GM19324 (cell line): ENCODE results near the gene YTHDF1.

Source experiments
- ATAC-seq: cut with Tn5 transposase; IDR thresholded peaks from one replicate; pipeline ENCODE4 v1.9.1; 2021; ENCODE audit warnings: mild to moderate bottlenecking, moderate library complexity; ENCODE audit not compliant: unreplicated experiment, low FRiP score

YTHDF1 gene

DNA sequence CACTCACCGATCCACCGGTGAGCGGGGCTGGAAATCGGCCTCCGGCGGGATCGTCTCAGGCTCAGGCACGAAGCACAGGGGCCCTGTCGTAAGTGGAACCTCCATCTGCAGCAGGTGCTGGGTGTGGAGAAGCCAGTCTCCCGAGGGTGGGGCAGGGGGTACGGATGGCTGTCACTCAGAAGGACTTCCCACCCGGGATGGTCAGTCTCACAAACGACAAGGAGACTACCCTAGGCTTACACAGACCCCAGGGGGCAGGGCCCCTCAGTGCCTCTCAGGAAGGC, 27.8 kb downstream of the YTHDF1 start:
- ATAC-seq = no peak

DNA sequence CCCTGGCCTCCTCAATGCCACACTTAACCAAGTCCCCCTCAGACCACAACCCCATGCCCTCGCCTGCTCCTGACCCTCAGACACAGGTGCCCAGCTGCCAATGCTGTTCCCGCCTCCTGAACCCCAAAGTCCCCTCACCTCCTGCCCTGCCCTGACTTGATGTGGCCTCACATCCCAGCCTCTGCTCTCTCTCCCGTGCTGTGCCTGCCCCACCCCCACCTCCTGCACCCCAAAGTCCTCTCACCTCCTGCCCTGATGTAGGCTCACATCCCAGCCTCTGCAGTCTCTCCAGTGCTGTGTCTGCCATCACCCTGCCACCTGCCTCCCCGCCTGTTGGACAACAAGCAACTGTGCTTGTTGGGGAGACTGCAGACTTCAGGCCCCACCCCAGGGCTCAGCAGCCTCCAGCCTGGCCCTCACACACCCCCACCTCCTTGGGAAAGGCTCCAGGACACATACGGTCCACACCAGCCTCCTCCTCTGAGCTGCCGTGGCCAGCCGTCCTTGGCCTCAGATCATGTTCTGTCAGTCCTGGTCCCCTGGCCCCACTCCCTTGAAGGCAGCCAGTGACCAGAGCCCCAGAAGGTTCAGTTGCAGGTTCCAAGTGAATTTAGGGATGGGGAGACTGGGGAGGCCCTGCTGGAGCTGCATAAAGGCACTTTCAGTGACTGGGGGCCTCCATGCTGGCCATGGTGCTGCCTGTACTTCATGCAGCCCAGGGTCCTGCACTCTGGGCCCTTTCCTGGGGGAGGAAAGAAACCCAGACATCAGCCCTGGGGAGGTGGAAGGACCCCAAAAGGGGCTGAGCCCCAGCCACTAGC, 28.4 kb downstream of the YTHDF1 start:
- ATAC-seq = no peak

DNA sequence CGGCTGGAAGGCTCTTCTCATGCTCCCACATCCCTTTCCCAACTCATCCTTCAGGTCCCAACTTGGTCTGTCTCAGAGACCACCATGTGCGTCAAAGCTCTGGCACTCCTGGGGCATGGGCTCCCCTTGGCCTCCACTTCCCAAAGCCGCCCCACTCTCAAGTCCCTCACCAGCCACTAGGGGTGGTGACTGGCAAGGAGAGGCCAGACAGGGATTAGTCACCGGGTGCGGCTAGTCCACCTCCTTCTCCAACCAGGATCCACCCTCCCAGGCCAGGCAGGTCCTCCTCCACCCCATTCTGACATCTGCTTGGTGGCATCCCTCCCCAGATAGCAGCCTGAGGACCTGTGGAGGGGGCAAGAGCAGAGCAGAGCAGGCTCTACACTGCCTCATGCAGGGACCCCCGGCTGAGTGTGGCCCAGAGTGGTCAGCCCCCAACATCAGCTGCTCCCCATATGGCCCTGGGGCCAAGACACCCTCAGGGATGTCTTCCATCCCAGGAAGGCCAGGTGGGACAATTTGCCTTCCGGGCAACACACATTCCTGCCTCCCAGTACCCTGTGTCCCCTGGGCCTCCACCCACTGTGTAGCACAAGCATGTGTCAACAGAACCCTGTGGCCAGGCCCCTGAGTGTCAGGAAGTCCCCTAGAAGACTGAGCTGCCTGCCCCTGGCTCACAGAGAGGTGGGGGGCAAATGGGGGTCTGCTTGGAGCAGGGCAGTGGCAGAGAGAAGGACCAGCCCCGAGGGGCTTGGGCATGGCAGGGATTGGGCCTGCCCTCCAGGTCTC, 29.2 kb downstream of the YTHDF1 start:
- no peak for ATAC-seq

DNA sequence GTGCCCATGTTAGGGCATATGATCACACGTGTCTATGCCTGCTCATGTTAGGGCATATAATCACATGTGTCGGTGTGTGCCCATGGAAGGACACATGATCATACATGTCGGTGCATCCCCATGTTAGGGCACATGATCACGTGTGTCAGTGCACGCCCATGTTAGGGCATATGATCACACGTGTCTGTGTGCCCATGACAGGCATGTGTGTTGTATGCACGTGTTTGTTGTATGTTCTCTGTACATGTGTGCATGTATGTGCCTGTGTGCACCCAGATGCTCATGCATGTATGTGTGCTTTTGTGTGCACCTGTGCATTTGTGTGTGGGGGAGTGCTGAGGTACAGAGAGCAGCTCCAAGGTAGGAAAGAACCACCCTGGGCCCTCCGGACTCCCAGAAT, 29.8 kb downstream of the YTHDF1 start:
- ATAC-seq = no peak

DNA sequence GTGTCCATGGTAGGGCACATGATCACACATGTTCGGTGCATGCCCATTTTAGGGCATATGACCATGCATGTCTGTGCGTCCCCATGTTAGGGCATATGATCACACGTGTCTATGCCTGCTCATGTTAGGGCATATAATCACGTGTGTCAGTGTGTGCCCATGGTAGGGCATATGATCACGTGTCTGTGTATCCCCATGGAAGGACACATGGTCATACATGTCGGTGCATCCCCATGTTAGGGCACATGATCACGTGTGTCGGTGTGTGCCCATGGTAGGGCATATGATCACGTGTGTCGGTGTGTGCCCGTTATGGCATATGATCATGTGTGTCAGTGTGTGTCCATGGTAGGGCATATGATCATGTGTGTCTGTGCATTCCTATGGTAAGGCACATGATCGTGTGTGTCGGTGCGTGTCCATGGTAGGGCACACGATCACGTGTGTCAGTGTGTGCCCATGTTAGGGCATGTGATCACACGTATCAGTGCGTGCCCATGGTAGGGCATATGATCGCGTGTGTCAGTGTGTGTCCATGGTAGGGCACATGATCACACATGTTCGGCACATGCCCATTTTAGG, 30.6 kb downstream of the YTHDF1 start:
- ATAC-seq = no peak

DNA sequence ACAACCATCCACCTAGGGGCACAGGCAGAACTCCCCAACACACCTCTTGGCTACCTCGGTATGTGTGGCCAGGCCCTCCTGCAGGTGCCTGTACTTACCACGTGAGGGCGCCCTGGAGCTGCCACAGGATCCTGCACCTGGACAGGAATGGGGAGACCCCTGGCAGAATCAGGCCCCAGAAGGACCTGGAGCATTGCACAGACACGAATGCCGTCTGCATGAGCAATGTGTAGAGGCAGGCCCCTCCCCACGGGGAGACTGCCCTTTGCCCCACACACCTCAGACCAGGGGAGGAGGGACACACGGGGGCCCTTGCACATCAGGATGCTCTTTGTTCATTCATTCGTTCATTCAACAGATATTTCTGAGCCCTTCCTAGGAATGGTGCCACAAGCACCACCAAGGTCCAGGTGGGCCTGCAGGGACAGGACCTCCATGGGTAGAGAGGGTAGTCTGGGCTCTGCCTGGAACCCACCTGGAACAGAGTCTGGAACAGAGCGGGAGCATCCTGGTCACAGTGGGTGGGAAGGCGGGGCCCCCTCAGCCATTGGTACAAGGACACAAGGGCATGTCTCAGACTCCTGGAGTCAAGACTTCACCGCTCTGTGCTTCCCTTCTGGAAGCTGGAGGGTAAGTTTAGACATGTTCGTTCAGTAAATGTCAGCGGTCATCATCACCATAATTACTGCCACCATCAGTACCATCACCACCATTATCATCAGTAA, 32.3 kb downstream of the YTHDF1 start:
- no peak for ATAC-seq

DNA sequence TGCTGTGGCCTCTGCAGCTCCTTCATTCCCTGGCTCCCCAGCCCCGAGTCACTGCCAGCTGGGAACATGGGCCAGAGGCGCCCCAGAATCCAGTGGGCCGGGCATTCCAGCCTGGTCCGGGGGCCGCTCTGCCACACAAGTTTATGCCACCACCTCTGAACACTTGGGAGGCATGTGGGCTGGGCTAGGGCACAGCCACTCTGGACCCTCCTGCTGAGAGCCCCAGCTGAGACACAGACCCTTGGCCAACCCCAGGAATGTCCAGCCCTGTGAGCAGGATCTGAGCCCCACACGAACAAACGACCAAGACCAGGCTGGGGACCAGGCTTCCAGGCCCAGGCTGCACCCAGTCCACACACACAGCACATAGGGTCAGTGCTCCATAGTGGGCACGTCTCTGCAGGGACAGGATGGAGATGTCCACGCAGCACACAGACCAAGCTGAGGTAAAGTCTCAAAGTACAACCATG, 33.0 kb downstream of the YTHDF1 start:
- ATAC-seq = no peak

DNA sequence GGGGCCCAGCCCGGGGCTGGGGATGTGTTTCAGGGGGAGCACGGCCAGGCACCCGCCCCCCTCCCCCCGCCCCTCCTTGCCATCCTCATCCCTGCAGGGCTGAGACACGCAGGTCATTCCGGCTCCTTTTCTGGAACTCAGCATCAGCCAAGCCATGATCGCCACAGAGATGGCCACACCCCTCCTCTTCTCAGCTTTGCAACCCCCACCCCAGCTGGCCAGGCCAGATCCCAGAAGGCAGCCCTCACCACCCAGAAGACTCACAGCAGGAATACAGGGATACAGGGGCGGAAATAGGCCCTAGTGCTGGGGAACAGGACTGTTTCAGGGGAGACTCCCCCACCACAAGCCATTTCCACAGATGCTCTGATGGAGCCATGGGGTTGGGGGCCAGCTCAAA, 33.5 kb downstream of the YTHDF1 start:
- ATAC-seq = no peak

DNA sequence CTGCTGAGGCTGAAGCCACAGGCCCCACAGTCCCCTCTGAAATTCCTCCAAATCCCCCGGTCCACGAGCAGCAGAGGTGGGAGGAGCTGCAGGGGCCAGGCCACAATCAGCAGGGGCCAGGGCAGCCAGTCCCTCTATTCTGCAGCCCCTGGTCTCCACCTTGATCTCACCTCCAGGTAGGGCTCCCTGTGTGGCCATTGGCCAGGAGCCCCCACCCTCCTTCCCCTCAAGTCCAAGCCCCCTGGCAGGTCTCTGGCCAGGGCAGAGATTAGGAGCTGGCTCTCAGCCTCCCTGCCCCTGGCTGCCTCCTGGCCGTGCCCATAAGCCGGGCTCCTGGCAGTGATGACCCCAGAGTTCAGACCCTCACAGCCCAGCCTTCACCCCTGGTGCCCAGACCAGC, 34.7 kb downstream of the YTHDF1 start:
- no peak for ATAC-seq

DNA sequence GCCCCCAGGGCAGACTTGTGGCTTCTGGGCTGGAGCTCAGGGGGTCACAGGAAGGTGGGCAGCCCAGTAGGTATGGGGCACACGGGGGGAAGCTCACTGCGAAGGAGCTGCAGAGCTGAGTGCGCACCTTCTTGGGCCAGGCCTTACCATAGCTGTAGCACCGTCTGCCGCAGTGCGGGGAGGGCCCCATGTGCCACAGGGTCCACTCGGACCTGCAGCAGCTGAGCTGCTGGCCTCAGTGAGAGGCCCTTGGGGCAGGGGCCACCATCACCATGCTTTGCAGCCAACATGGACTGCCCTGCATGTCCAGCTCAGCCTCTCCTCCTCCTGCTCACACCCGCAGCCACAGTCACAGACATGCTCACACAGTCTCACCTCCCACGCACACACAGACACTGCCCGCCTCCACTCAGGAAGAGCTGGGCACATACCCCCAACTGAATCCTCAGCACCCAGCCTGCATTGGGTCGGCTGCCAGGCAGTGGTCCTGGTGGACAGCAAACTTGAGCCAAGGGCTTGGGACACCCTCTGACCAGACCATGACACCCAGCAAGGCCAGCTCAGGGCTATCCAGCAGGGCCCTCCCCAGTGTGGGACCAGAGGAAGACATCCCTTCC, 35.3 kb downstream of the YTHDF1 start:
- no peak for ATAC-seq

DNA sequence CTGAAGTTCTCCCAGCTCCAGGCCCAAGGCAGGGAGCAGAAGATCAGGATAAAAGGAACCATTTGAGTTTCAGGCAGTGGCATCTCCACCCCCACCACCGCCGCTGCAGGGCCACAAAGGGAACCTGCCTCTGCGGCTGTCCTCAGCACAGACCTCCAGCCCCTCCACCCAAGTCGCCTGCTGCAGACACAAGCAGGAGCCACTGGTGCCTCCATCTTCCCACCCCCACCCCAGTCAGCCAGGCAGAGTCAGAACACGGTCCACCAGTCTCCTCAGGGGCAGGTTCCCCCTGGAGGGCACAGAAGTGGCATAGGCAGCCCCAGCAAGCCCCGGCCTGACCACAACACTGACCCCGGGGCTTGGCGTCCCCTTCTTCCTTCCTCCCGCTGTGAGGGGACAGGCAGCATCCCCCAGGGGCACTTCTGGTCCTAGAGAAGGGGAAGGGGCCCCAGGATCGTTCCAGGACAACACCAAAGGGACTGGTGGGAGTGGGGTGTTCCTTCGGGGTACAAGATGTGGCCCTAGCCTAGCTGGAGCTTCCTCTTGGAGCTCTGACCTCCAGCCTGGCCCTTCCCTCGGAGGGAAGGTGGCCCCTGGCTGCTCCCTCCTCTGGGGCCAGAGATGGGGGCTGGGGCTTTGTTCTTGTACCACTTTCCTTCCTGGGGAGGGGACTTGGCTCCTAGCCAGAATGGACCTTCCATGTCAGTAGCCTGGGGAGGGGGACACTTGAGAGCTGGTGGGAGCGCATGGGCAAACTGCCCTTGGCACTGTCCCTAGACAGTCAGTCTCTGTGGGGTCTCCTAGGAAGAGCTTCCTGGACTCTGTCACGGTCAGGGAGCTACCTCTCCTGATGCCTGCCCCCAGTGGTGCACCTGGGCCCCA, 36.0 kb downstream of the YTHDF1 start:
- ATAC-seq = no peak

DNA sequence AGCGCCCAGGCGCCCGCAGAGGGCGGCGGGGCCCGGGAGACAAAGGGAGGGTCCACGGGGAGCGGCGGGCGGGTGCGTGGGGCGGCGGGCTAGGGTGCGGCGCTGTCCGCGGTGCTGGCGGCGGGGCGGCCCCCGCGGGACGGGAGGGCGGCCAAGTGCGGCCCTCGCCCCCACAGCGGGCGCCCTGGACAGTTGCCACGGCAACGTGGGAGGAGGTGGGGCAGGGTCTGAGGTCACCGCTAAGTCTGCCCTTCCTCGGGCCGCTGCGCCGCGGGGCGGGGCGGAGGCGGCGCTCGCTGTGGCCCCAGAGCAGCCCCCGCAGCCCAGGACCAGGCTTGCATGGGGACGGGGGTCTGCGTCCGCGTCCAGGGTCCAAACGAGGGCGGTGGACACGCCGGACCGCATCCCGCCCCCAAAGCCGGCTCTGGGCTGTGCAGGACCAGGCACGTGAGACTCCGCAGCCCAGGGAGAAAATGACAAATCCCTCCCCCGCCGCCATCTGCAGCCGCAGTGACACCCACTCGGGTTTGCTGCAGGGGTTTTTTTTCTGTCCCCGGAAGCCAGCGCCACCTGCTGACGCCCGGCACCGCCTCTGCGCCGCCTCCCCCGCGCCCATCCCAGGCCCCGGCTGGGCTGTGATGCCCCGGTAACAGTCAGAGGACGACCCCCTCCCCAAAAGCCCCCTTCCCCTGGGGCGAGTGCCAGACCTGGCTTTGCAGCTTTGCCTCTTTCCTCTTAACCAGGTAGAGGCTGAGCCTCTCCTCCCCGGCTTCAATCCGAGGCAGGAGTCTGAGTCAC, 36.8 kb downstream of the YTHDF1 start:
- ATAC-seq = no peak

DNA sequence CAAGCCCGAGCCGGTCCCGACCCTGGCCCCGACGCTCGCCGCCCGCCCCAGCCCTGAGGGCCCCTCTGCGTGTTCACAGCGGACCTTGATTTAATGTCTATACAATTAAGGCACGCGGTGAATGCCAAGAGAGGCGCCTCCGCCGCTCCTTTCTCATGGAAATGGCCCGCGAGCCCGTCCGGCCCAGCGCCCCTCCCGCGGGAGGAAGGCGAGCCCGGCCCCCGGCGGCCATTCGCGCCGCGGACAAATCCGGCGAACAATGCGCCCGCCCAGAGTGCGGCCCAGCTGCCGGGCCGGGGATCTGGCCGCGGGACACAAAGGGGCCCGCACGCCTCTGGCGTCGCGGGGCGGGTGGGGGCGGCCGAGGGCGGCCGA, 37.5 kb downstream of the YTHDF1 start:
- ATAC-seq = no peak

DNA sequence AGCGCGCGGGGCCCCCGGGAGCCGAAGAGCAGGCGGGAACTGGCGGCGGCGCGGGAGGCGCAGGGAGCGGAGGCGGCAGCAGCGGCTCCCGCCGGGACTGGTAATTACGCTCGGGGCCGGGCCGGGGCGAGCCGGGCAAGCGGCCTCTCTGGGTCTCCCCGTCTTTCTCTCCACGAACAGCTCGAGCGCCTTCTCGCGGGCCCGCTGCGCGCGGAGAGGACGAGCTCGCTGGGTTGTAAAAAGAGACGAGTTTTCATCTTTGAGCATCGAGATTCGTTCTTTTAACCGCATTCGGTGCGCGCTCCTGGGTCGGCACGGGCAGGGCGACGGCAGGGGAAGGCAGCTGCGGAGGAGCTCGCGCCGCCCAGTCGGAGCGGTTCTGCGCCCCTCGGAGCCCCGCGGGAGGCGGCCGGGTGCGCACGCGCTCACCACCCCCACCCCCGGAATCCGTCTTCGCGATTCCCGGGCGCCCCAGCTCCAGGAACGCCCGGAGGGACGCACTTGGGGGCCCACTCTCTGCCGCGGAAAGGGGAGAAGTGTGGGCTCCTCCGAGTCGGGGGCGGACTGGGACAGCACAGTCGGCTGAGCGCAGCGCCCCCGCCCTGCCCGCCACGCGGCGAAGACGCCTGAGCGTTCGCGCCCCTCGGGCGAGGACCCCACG, 38.0 kb downstream of the YTHDF1 start:
- no peak for ATAC-seq

DNA sequence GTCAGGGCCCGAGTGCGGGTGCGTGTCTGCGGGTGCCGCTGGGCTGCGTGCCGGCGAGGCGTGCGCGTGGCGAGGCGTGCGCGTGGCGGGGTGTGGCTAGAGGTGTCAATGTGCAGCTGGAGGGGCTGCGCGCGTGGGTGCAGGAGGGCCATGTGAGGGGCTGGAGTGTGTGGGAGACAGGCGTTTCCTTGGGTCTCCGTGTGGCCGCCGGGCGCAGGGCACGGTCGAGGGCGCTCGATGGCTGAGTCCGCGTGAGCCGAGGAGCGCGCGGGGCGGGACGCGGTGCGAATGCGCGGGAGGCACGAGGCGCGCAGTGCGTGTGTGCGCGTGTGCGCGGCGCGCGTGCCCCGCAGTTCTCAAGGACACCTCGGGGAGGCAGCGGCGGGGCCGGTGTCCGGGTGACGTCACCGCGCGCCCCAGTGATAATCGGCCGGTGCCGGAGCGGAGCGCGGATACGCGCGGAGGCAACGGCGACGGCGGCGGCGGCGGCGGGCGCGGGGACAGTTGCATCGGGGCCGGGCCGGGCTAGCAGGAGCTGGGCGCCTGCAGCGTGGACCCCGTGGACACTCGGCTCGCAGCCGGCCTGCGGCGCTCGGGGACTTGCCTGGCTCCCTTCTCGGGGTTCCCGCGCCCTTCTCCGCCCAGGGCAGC, 38.7 kb downstream of the YTHDF1 start:
- ATAC-seq = no peak

DNA sequence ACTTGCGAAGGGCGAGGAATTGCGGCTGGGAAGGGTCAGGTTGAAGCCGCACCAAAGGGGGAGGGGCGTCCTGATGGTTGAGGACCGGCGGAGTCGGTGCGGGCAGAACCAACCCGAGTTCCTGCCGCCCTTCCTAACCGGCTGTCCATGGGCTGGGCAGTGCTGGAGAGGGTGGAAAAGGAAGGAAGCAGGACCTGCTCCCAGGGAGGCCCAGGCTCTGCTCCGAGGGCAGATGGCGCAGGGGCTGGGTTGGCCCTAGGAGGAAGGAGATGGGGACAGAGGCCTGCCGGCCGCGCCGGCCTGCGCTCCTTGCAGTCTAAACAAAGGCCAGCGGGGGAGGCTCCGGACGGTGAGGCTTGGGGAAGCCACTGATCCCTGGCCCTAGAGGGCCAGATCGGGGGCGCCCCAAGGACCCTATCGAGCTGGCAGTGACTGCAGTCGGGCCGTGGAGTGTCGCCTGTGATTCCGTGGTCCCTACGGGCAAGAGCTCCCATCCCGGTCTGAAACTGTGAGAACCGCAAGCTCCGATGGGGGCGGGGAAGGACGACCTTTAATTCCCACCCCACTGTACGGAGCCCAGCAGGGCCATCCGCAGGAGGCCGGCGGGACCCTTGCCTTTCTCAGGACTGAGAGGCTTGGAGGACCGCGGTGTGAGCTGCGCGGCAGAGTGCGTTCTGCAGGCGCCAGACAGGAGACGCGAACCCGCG, 39.4 kb downstream of the YTHDF1 start:
- no peak for ATAC-seq

DNA sequence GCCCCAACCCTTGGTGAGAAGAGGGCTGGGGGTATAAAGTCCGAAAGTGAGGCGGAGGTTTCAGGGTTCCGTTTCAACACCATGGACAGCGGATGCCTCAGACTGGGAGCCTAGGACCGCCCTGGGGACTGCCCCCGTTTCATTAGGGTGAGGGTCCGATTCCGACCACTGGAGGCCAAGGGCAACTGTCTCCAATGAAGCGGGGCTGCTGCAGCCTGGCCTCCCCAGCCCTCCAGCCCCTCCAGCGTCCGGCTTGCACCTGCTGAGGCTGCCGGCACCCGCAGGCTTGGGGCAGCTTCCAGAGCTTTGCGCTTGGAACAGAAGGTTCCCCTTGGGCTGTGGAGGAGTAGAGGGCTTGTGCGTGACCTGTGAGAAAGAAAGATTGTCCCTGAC, 39.9 kb downstream of the YTHDF1 start:
- no peak for ATAC-seq
